ENCODE measurements around the gene MAP3K4.

- no peak for TF ChIP-seq CTCF (IDR thresholded peaks at IDR 0.05)
- no peak for TF ChIP-seq POLR2A (IDR thresholded peaks at IDR 0.05)
Measured at GRCh38 chr6:161163466-161164181, 172.1 kb downstream of the MAP3K4 start.

Measured in esophagus squamous epithelium (tissue), 4 donors.